T-helper 2 cell (primary cell): ENCODE results near the gene ABLIM3.
A peak's percentile ranks its signal among the peaks of the same experiment; 100 is the strongest.
"Not testable (repeated sequence)": the region's sequence is repeated elsewhere in the genome, so short reads cannot be mapped to it uniquely, and the experiment has no call there.

Experiments
- DNase-seq, 5 experiments: peaks; one replicate each; pipeline versions ENCODE4 v3.0.0 to v3.0.0-alpha.2; 2012 to 2022

ABLIM3 gene

DNA sequence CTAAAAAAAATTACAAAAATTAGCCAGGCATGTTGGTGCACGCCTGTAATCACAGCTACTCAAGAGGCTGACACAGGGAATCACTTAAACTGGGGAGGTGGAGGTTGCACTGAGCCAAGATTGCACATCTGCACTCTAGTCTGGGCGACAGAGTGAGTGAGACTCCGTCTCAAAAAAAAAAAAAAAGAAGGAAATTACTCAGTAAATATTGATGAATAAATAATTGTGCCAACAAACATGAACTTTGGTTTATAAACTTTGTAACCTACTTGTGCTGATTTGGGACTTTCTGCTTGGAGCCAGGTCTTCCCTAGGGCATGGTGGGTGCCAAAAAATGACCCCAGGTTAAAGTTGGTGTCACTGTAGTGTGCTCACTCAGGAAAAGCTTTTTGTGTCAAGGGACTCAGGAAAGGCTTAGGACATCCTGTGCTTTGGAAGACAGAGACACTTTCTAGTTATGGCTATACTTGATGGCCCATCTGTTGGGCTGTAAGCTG is 19.0 kb downstream of the ABLIM3 start:
- no peak for DNase-seq

DNA sequence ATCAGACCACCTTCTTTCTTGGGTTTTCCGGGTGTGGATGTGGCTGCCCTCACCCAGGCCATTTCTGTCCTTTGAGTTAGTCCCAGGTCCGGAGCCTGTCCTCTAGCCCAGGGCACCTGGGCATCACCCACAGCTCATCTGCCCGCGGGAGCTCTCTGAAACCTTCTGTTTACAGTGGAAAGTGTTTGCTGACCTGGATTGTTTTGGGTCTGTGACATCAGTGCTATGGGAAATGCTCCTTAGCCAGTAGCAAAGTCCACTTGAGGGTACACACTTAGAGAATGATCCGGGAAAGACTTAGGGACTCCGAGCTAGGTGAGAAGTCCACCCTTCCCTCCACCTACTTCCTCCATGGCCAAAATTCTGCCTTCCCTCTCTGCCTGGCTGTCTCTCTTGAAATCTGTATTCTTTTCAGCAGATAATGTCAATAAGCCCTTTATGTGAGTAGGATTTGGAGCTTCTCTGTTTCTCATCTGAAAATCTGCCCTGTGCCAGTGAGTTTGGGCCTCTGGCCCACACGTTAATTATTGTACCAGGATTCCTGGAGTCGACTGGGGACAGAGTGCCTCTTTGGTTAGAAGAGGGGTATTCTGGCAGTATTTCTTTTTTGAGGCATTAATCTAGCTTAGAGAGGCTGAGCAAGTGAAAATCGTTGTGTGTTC is 19.9 kb downstream of the ABLIM3 start:
- DNase-seq, result no peak

DNA sequence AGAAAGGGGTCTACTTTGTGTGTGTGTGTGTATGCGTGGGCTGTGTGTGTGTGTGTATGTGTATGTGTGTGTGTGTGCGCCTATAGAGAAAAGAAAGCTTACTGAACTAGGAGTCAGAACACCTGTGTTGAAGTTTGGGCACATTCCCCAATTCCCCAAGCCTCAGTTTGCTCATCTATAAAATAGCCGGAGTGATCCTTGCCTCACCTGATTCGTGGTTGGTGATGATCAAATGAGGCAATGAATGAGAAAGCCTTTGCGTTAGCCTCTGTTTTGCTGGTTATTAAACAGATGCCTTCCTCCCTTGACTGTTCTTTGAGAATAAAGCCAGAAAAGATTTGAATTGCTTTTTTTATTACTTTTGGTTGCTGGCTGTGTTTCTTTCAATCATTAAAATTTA is 20.6 kb downstream of the ABLIM3 start:
- DNase-seq, result no peak

GRCh38 chr5:149162401-149163084 is 21.2 kb downstream of the ABLIM3 start:
- DNase-seq, result no peak

- no peak for DNase-seq
Observed at GRCh38 chr5:149164731-149165130, 23.4 kb downstream of the ABLIM3 start.

DNA sequence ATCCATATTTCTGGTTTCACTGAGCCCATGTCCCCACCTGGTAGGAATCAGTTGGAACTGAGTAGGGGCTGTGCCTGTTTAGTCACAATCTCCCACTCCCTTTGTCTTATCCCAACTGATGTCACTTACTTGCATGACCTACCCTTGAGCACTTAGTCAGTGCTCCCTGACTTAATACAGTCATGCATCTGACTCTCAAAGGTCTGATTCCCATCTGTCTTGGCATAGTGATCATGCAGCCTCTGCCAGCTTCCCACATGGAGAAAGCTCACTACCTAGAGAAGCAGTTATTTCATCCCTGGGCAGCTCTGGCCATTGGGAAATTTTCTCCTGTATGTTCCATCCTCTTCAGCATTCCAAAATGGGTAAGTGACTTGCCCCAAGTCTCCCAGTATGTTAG is 24.8 kb downstream of the ABLIM3 start:
- DNase-seq, result no peak

GRCh38 chr5:149166591-149167100 is 25.4 kb downstream of the ABLIM3 start:
- no peak for DNase-seq

GRCh38 chr5:149168276-149168906 is 27.1 kb downstream of the ABLIM3 start:
- DNase-seq, result no peak

DNA sequence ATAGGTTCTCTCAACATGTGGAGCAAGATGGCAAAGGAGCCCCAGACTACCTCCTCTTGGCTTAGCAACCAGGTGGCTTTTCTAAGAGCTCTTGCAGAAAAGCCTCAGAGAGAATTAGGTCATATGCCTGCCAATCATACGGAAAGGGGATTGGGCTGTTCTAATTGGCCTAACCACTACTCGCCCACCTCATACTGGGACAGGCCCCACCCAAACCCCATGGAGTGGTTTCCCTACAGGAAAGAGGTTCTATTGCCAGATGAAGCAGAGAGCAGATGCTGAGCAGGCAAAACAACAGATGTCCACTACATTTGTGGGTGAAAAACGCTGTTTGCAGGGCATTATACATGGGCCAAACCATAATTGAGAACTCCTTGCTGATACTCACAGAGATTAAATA is 29.0 kb downstream of the ABLIM3 start:
- no peak for DNase-seq

DNA sequence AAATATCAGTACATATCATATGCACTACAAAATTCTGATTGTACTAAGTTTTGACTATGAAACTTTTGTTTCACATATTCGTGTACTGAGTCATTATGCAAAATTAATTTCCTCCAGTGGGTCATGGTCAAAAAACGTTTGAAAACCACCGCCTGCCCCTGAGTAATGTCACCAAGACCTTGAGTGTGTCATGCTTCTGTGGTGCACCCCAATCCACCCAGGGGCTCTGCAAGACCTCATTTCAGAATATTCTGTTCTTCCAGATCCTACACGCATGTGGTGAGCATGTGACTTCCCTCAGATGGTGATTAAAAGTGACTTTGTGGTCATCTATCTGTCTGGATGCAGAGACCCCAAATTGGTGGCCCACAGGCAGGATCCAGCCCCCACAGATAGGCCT is 31.0 kb downstream of the ABLIM3 start:
- DNase-seq, result peak in 1 of 5 experiments; percentile 6

DNA sequence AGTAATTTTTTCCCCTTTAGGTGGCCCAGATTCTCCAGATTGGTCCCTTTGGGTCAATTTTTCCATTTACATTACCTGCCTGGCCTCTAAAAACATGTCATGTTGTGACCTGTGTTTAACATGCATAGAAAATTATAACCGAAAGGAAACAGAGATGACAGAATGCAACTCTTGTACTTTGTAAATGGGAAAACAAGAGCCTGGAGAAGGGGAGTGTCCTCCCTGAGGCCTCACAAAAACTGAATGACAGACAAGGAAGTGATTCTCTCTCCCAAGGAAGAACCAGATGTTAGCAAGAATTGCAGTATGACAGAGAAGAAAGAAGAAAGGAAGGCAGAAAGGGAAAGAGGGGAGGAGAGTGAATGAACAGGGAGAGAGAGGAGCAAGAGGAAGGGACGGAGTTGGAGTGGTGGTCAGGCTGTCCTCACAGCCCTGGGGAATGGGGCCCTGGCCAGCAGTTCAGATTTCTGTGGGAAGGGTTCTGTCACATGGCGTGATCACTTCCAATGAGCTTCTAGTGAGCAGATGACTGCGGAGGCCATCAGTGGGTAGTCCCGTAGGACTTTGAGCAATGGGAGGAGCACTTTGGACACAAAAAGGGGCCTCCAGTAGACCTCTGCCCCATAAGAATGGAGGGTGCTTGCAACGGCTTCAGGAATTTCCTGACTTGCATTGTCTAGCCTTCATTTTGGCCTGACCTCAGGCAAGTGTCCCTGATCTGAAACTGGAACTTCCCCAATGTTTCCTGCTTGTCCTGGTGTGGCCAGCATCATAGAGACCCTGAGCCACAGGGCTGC is 31.6 kb downstream of the ABLIM3 start:
- no peak for DNase-seq

GRCh38 chr5:149174847-149175234 is 33.5 kb downstream of the ABLIM3 start:
- DNase-seq, result no peak

- no peak for DNase-seq
Observed at GRCh38 chr5:149175346-149176105, 34.2 kb downstream of the ABLIM3 start.

- DNase-seq, result no peak
Observed at GRCh38 chr5:149177339-149177843, 36.1 kb downstream of the ABLIM3 start.

- no peak for DNase-seq
Observed at GRCh38 chr5:149177911-149178565, 36.7 kb downstream of the ABLIM3 start.

- DNase-seq, result no peak
Observed at GRCh38 chr5:149181732-149182131, 40.4 kb downstream of the ABLIM3 start.

DNA sequence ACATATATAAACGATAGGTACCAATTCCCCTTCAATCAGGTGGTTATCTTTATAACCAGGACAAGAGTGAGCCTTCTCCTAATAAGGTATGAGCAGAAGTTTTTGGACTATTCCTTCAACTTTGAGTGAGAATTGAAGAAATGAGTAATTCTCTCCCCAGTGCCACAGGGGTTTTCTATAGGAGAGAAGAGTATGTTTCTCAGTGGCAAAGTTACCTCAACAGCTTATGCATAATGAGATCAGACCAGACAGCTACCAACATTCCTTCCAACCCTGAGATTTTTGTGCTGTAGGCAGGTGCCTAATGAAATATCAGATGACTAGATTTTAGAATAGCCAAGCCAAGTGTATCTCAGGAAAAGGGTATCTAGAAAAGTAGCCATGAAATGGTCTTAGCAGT is 40.9 kb downstream of the ABLIM3 start:
- no peak for DNase-seq

- DNase-seq, result no peak
Observed at GRCh38 chr5:149185067-149185466, 43.8 kb downstream of the ABLIM3 start.

GRCh38 chr5:149186506-149186905 is 45.2 kb downstream of the ABLIM3 start:
- no peak for DNase-seq

GRCh38 chr5:149187617-149188016 is 46.3 kb downstream of the ABLIM3 start:
- not testable (repeated sequence) for DNase-seq

- DNase-seq, result no peak
Observed at GRCh38 chr5:149188383-149188782, 47.1 kb downstream of the ABLIM3 start.
